Posterior vena cava (tissue), 2 donors: ENCODE data around the gene PNPLA4. TPM values are rescaled to one million over a fixed set of nuclear protein-coding genes. Genes with fewer than 3 reads are reported as not detected.

Experiments
- DNase-seq: peaks from one replicate; pipeline ENCODE4 v3.0.0-alpha.2; 2020; ENCODE audit warnings: low spot score
- intact Hi-C, 2 donors: fragments of 100-400 bp; cut with DNase I; formaldehyde crosslinking; loops; one replicate each; pipeline versions ENCODE4 v1.14.1 to v1.14.2; 2022 to 2023
- total RNA-seq, 2 donors: library from RNA; stranded (reverse); fragmentation: NEBNext Ultra II Directional; extraction: Animal tissue kit (Norgen Biotek cat#: 25700); gene quantifications; one replicate each; pipeline ENCODE4 v1.2.1, GENCODE V29; 2021
- donor health status: DM: yes; HTN: yes; CAD: no.
- donor health status: DM: yes; HTN: yes; CAD: no.

The PNPLA4 gene
- total RNA-seq, 2 donors from 2014 or later, result 10.3 to 12.4 TPM

GRCh38 chrX:7889135-7889534 lies 38.1 kb downstream of the PNPLA4 start:
- intact Hi-C loops, result no loop called here
- DNase-seq, result no peak

GRCh38 chrX:7876957-7877356 lies 50.3 kb downstream of the PNPLA4 start:
- intact Hi-C loops, result no loop called here
- DNase-seq, result no peak

GRCh38 chrX:7872042-7872441 lies 55.2 kb downstream of the PNPLA4 start:
- DNase-seq, result no peak
- intact Hi-C loops, result no loop called here

- intact Hi-C loops, result no loop called here
- DNase-seq, result no peak
Observed at GRCh38 chrX:7852166-7852565, 75.0 kb downstream of the PNPLA4 start.

Other genes with a start within 250 kb of the PNPLA4 start
- gene VCX, start 84.2 kb downstream of the PNPLA4 start, total RNA-seq, result not detected
- gene VCX2, start 243.9 kb upstream of the PNPLA4 start, total RNA-seq, result not detected